GM21390 (cell line): ENCODE results near the gene NEURL1B.

Experiments
- ATAC-seq: cut with Tn5 transposase; IDR thresholded peaks from one replicate; pipeline ENCODE4 v1.9.1; 2021; ENCODE audit not compliant: unreplicated experiment

Gene NEURL1B

GRCh38 chr5:172607213-172607793 lies 33.8 kb upstream of the NEURL1B start:
- no peak for ATAC-seq

GRCh38 chr5:172608773-172609172 lies 32.3 kb upstream of the NEURL1B start:
- no peak for ATAC-seq

- ATAC-seq: no peak
Measured at GRCh38 chr5:172610643-172611042, 30.4 kb upstream of the NEURL1B start.

GRCh38 chr5:172611913-172612312 lies 29.1 kb upstream of the NEURL1B start:
- ATAC-seq: no peak

- ATAC-seq: no peak
Measured at GRCh38 chr5:172612771-172613170, 28.3 kb upstream of the NEURL1B start.

- ATAC-seq: no peak
Measured at GRCh38 chr5:172616136-172616535, 24.9 kb upstream of the NEURL1B start.

- ATAC-seq: no peak
Measured at GRCh38 chr5:172616730-172617129, 24.3 kb upstream of the NEURL1B start.

- no peak for ATAC-seq
Measured at GRCh38 chr5:172617817-172618216, 23.2 kb upstream of the NEURL1B start.

GRCh38 chr5:172618574-172619365 lies 22.3 kb upstream of the NEURL1B start:
- ATAC-seq: no peak

- ATAC-seq: no peak
Measured at GRCh38 chr5:172620506-172620905, 20.6 kb upstream of the NEURL1B start.

GRCh38 chr5:172622091-172623046 lies 18.7 kb upstream of the NEURL1B start:
- ATAC-seq: no peak

- ATAC-seq: no peak
Measured at GRCh38 chr5:172623313-172623980, 17.6 kb upstream of the NEURL1B start.

GRCh38 chr5:172624083-172624995 lies 16.7 kb upstream of the NEURL1B start:
- ATAC-seq: no peak

- no peak for ATAC-seq
Measured at GRCh38 chr5:172624996-172625964, 15.8 kb upstream of the NEURL1B start.

GRCh38 chr5:172626031-172626581 lies 15.0 kb upstream of the NEURL1B start:
- no peak for ATAC-seq

GRCh38 chr5:172630082-172630481 lies 11.0 kb upstream of the NEURL1B start:
- no peak for ATAC-seq

- no peak for ATAC-seq
Measured at GRCh38 chr5:172630482-172630881, 10.6 kb upstream of the NEURL1B start.

GRCh38 chr5:172630986-172631385 lies 10.1 kb upstream of the NEURL1B start:
- ATAC-seq: no peak
